GM18907 (cell line): ENCODE measurements around the gene BRPF1.

Experiments
- ATAC-seq: cut with Tn5 transposase; IDR thresholded peaks from one replicate; pipeline ENCODE4 v1.9.1; 2021; ENCODE audit warnings: mild to moderate bottlenecking, moderate library complexity; ENCODE audit not compliant: unreplicated experiment

The BRPF1 gene

GRCh38 chr3:9732080-9732739, 675 bp downstream of the BRPF1 start:
- peak; percentile 19 for ATAC-seq

- no peak for ATAC-seq
Measured at GRCh38 chr3:9732740-9733115, 1.2 kb downstream of the BRPF1 start.

- ATAC-seq = no peak
Measured at GRCh38 chr3:9736831-9737230, 5.3 kb downstream of the BRPF1 start.

- ATAC-seq = no peak
Measured at GRCh38 chr3:9739181-9739580, 7.6 kb downstream of the BRPF1 start.

- no peak for ATAC-seq
Measured at GRCh38 chr3:9742560-9742959, 11.0 kb downstream of the BRPF1 start.

- no peak for ATAC-seq
Measured at GRCh38 chr3:9743548-9743947, 12.0 kb downstream of the BRPF1 start.

- ATAC-seq = no peak
Measured at GRCh38 chr3:9744162-9744561, 12.6 kb downstream of the BRPF1 start.

- no peak for ATAC-seq
Measured at GRCh38 chr3:9745521-9745920, 14.0 kb downstream of the BRPF1 start.

GRCh38 chr3:9746330-9746729, 14.8 kb downstream of the BRPF1 start:
- no peak for ATAC-seq

GRCh38 chr3:9747267-9747666, 15.7 kb downstream of the BRPF1 start:
- ATAC-seq = no peak

- no peak for ATAC-seq
Measured at GRCh38 chr3:9748031-9748430, 16.5 kb downstream of the BRPF1 start.

GRCh38 chr3:9749296-9749644, 17.7 kb downstream of the BRPF1 start:
- no peak for ATAC-seq

GRCh38 chr3:9749645-9750555, 18.4 kb downstream of the BRPF1 start, which contains the start of gene OGG1:
TSS of gene OGG1 (plus strand) at chr3:9749952. CDS start at chr3:9750287, 335 bp downstream.
- ATAC-seq = peak; percentile 89

- no peak for ATAC-seq
Measured at GRCh38 chr3:9750556-9751411, 19.2 kb downstream of the BRPF1 start.

- ATAC-seq = no peak
Measured at GRCh38 chr3:9754678-9755077, 23.1 kb downstream of the BRPF1 start.

GRCh38 chr3:9757427-9757826, 25.9 kb downstream of the BRPF1 start:
- ATAC-seq = no peak

GRCh38 chr3:9760779-9761505, 29.4 kb downstream of the BRPF1 start:
- no peak for ATAC-seq

- ATAC-seq = no peak
Measured at GRCh38 chr3:9761919-9762318, 30.4 kb downstream of the BRPF1 start.

- ATAC-seq = no peak
Measured at GRCh38 chr3:9762871-9763270, 31.3 kb downstream of the BRPF1 start.

- ATAC-seq = no peak
Measured at GRCh38 chr3:9765865-9766264, 34.3 kb downstream of the BRPF1 start.

- no peak for ATAC-seq
Measured at GRCh38 chr3:9767418-9767817, 35.9 kb downstream of the BRPF1 start.
